NOMO-1 treated with DMSO at 0.1 percent for 48 hours (cell line): ENCODE data around the gene XPO6.
A peak's percentile ranks its signal among the peaks of the same experiment; 100 is the strongest.

Experiments used
- DNase-seq: peaks from one replicate; lab custom pipeline; 2025; ENCODE audit not compliant: unreplicated experiment; lab: John Stamatoyannopoulos, UW

XPO6 gene

GRCh38 chr16:28156056-28156680 lies 55.6 kb downstream of the XPO6 start:
- no peak for DNase-seq

GRCh38 chr16:28155293-28155692 lies 56.5 kb downstream of the XPO6 start:
- no peak for DNase-seq

GRCh38 chr16:28151180-28151579 lies 60.6 kb downstream of the XPO6 start:
- DNase-seq: no peak

GRCh38 chr16:28149011-28149888 lies 62.5 kb downstream of the XPO6 start:
- DNase-seq: no peak

GRCh38 chr16:28146536-28146935 lies 65.2 kb downstream of the XPO6 start:
- no peak for DNase-seq

GRCh38 chr16:28145796-28146195 lies 66.0 kb downstream of the XPO6 start:
- DNase-seq: peak; percentile 32

- DNase-seq: peak; percentile 81
Measured at GRCh38 chr16:28140788-28141618, 70.8 kb downstream of the XPO6 start.

- no peak for DNase-seq
Measured at GRCh38 chr16:28139530-28139929, 72.2 kb downstream of the XPO6 start.

- DNase-seq: no peak
Measured at GRCh38 chr16:28136751-28137434, 74.9 kb downstream of the XPO6 start.

- no peak for DNase-seq
Measured at GRCh38 chr16:28133666-28134065, 78.1 kb downstream of the XPO6 start.

- DNase-seq: no peak
Measured at GRCh38 chr16:28131743-28132393, 79.9 kb downstream of the XPO6 start.

GRCh38 chr16:28131181-28131580 lies 80.6 kb downstream of the XPO6 start:
- DNase-seq: no peak

- no peak for DNase-seq
Measured at GRCh38 chr16:28130099-28131088, 81.4 kb downstream of the XPO6 start.

GRCh38 chr16:28126684-28127620 lies 84.8 kb downstream of the XPO6 start:
- no peak for DNase-seq

- no peak for DNase-seq
Measured at GRCh38 chr16:28125592-28125991, 86.2 kb downstream of the XPO6 start.

- DNase-seq: no peak
Measured at GRCh38 chr16:28121527-28121926, 90.2 kb downstream of the XPO6 start.

GRCh38 chr16:28120754-28121153 lies 91.0 kb downstream of the XPO6 start:
- no peak for DNase-seq

GRCh38 chr16:28118637-28119036 lies 93.1 kb downstream of the XPO6 start:
- no peak for DNase-seq
